ENCODE measurements around the gene ZMAT2.

The ZMAT2 gene

GRCh38 chr5:140725799-140726471 is 25.7 kb downstream of the ZMAT2 start:
- Histone ChIP-seq H3K79me2 (ENCODE audit: low read length) (no peaks in the 10 kb centered on the region), H2AFZ (ENCODE audit: low read depth, low read length) (no peak overlapping the region), H3K27ac (ENCODE audit: low read length) (no peak overlapping the region), H4K20me1 (ENCODE audit: insufficient read depth, low read length) (no peaks in the 10 kb centered on the region), H3K9me3 (ENCODE audit: insufficient read depth, low read length) (no peaks in the 10 kb centered on the region), H3K4me3 (ENCODE audit: low read length) (no peak overlapping the region), H3K36me3 (replicated peaks; ENCODE audit: low read depth, low read length) (no peaks in the 10 kb centered on the region), H3K27me3 (ENCODE audit: low read depth, low read length) (no peaks in the 10 kb centered on the region), H3K4me1 (ENCODE audit: low read length) (no peaks in the 10 kb centered on the region), H3K9ac (ENCODE audit: low read length) (no peak overlapping the region), H3K4me2 (ENCODE audit: low read length) (no peak overlapping the region)
- TF ChIP-seq CTCF (IDR thresholded peaks at IDR 0.05; ENCODE audit: low read depth, low read length) = no peak
- no peak for TF ChIP-seq EZH2phosphoT487 (IDR thresholded peaks at IDR 0.05; ENCODE audit: low read depth)

GRCh38 chr5:140733098-140733497 is 32.9 kb downstream of the ZMAT2 start:
- TF ChIP-seq CTCF (IDR thresholded peaks at IDR 0.05; ENCODE audit: low read depth, low read length) (no peak), EZH2phosphoT487 (IDR thresholded peaks at IDR 0.05; ENCODE audit: low read depth) (no peak)
- Histone ChIP-seq H3K79me2 (ENCODE audit: low read length) (no peaks in the 10 kb centered on the region), H3K4me1 (ENCODE audit: low read length) (no peaks in the 10 kb centered on the region), H3K27me3 (ENCODE audit: low read depth, low read length) (no peaks in the 10 kb centered on the region), H3K27ac (ENCODE audit: low read length) (no peak overlapping the region), H3K9me3 (ENCODE audit: insufficient read depth, low read length) (no peaks in the 10 kb centered on the region), H3K4me2 (ENCODE audit: low read length) (no peak overlapping the region), H4K20me1 (ENCODE audit: insufficient read depth, low read length) (no peaks in the 10 kb centered on the region), H3K4me3 (ENCODE audit: low read length) (no peak overlapping the region), H2AFZ (ENCODE audit: low read depth, low read length) (no peak overlapping the region), H3K36me3 (replicated peaks; ENCODE audit: low read depth, low read length) (no peaks in the 10 kb centered on the region), H3K9ac (ENCODE audit: low read length) (no peak overlapping the region)

GRCh38 chr5:140734354-140734753 is 34.1 kb downstream of the ZMAT2 start:
- no peak overlapping the region for H3K9ac ChIP-seq (ENCODE audit: low read length)
- no peaks in the 10 kb centered on the region for H3K36me3 ChIP-seq (replicated peaks; ENCODE audit: low read depth, low read length)
- no peaks in the 10 kb centered on the region for H3K9me3 ChIP-seq (ENCODE audit: insufficient read depth, low read length)

GRCh38 chr5:140737486-140737885 is 37.2 kb downstream of the ZMAT2 start:
- H3K9me3 ChIP-seq (ENCODE audit: insufficient read depth, low read length) = no peaks in the 10 kb centered on the region
- H3K79me2 ChIP-seq (ENCODE audit: low read length) = no peaks in the 10 kb centered on the region
- H3K4me2 ChIP-seq (ENCODE audit: low read length) = no peak overlapping the region
- no peaks in the 10 kb centered on the region for H3K36me3 ChIP-seq (replicated peaks; ENCODE audit: low read depth, low read length)
- TF ChIP-seq CTCF (IDR thresholded peaks at IDR 0.05; ENCODE audit: low read depth, low read length) (no peak), EZH2phosphoT487 (IDR thresholded peaks at IDR 0.05; ENCODE audit: low read depth) (no peak)
- H3K4me1 ChIP-seq (ENCODE audit: low read length) = no peaks in the 10 kb centered on the region
- no peak overlapping the region for H3K27ac ChIP-seq (ENCODE audit: low read length)
- no peak overlapping the region for H3K4me3 ChIP-seq (ENCODE audit: low read length)
- H2AFZ ChIP-seq (ENCODE audit: low read depth, low read length) = no peak overlapping the region
- H3K27me3 ChIP-seq (ENCODE audit: low read depth, low read length) = no peaks in the 10 kb centered on the region
- no peaks in the 10 kb centered on the region for H4K20me1 ChIP-seq (ENCODE audit: insufficient read depth, low read length)
- H3K9ac ChIP-seq (ENCODE audit: low read length) = no peak overlapping the region

More at GRCh38 chr5:140734354-140734753, 34.1 kb downstream of the ZMAT2 start:
- Histone ChIP-seq H3K4me1 (ENCODE audit: low read length) (no peaks in the 10 kb centered on the region), H3K27me3 (ENCODE audit: low read depth, low read length) (no peaks in the 10 kb centered on the region), H2AFZ (ENCODE audit: low read depth, low read length) (no peak overlapping the region), H4K20me1 (ENCODE audit: insufficient read depth, low read length) (no peaks in the 10 kb centered on the region), H3K4me2 (ENCODE audit: low read length) (no peak overlapping the region), H3K79me2 (ENCODE audit: low read length) (no peaks in the 10 kb centered on the region), H3K27ac (ENCODE audit: low read length) (no peak overlapping the region), H3K4me3 (ENCODE audit: low read length) (no peak overlapping the region)
- TF ChIP-seq EZH2phosphoT487 (IDR thresholded peaks at IDR 0.05; ENCODE audit: low read depth) (no peak), CTCF (IDR thresholded peaks at IDR 0.05; ENCODE audit: low read depth, low read length) (no peak)
